HCT116 (cell line): ENCODE data around the gene ERC2. TPM values are rescaled to one million over a fixed set of nuclear protein-coding genes. Genes with fewer than 3 reads are reported as not detected.

Source experiments
- ATAC-seq: fragments of 200-7000 bp; cut with Tn5 transposase; 2 replicates; pipeline ENCODE4 v1.9.1; 2020; ENCODE audit warnings: mild to moderate bottlenecking, moderate library complexity
- BruUV-seq: library from RNA; stranded (reverse); fragments of 400-500 nt; replicated peaks from 2 replicates; lab custom pipeline; 2021; lab: Mats Ljungman, UMichigan
- CTCF ChIA-PET: fragments of 300-600 bp; sonication (Branson Sonifier 250); formaldehyde crosslinking; loops from one replicate; lab custom pipeline; 2021; ENCODE audit warnings: antibody characterized with exemption; lab: Charles Lee
- POLR2A ChIA-PET: fragments of 300-600, 350-600 bp; sonication (Branson Sonifier 250); formaldehyde crosslinking; loops from one replicate; lab custom pipeline; 2021; ENCODE audit warnings: antibody characterized with exemption; lab: Charles Lee
- RAD21 ChIA-PET, 2 experiments: fragments of 300-600 bp; sonication (Branson Sonifier 250); formaldehyde crosslinking; loops; one replicate each; lab custom pipeline; 2023; ENCODE audit warnings: low total read pairs in 2 of 2; ENCODE audit not compliant: uncharacterized antibody in 2 of 2, unreplicated experiment in 2 of 2, low non-redundant PET in 1 of 2; lab: Charles Lee
- DNase-seq: peaks from one replicate; pipeline ENCODE4 v3.0.0-alpha.2; 2010; ENCODE audit warnings: low read depth, low spot score
- H2AFZ ChIP-seq: fragments of 200-600 bp; shearing (Covaris generic), sonication (generic); 2 replicates; pipeline ENCODE4 v1.6.1; 2017; ENCODE audit warnings: low read depth, mixed run types, mixed read lengths, antibody characterized with exemption, low read length; ENCODE audit not compliant: poor library complexity, severe bottlenecking
- H3K27ac ChIP-seq: 2 replicates; pipeline ENCODE4 v1.5.1; 2012; ENCODE audit warnings: low read depth, low read length
- H3K27me3 ChIP-seq: fragments of 200-600 bp; sonication (generic); 2 replicates; pipeline ENCODE4 v1.6.1; 2016; ENCODE audit warnings: mixed run types, low read length, mixed read lengths; ENCODE audit not compliant: insufficient read depth
- H3K36me3 ChIP-seq, 2 experiments: fragments of 200-500 bp in 1 of 2; fragments of 200-600 bp in 1 of 2; sonication (Bioruptor generic) in 1 of 2; sonication (generic) in 1 of 2; 2 replicates each; pipeline versions ENCODE4 v1.5.1 to v1.6.1; 2014 to 2016; ENCODE audit warnings: low read length in 2 of 2, inconsistent platforms in 1 of 2, mixed read lengths in 1 of 2, mixed run types in 1 of 2; ENCODE audit not compliant: insufficient read depth in 2 of 2, control insufficient read depth in 1 of 2
- H3K4me1 ChIP-seq, 2 experiments: fragments of 200-600 bp in 1 of 2; sonication (generic) in 1 of 2; 2 replicates each; pipeline versions ENCODE4 v1.5.1 to v1.6.1; 2012 to 2017; ENCODE audit warnings: low read length in 2 of 2, inconsistent platforms in 1 of 2, mild to moderate bottlenecking in 1 of 2, mixed read lengths in 1 of 2, mixed run types in 1 of 2, moderate library complexity in 1 of 2; ENCODE audit not compliant: insufficient read depth in 2 of 2, control insufficient read depth in 1 of 2
- H3K4me2 ChIP-seq: fragments of 200-600 bp; sonication (generic); 2 replicates; pipeline ENCODE4 v1.6.1; 2017; ENCODE audit warnings: mixed run types, low read length, mixed read lengths
- H3K4me3 ChIP-seq, 2 experiments: fragments of 200-600 bp in 1 of 2; sonication (generic) in 1 of 2; replicated peaks in 1 of 2; 2 replicates each; pipeline ENCODE4 v1.5.1; 2011 to 2016; ENCODE audit warnings: low read length in 2 of 2, control low read depth in 1 of 2, low read depth in 1 of 2, mild to moderate bottlenecking in 1 of 2, mixed read lengths in 1 of 2, mixed run types in 1 of 2
- H3K79me2 ChIP-seq: fragments of 200-600 bp; sonication (generic); 2 replicates; pipeline ENCODE4 v1.6.1; 2017; ENCODE audit warnings: mild to moderate bottlenecking, mixed run types, low read length, moderate library complexity, mixed read lengths; ENCODE audit not compliant: insufficient read depth
- H3K9ac ChIP-seq: fragments of 200-600 bp; sonication (generic); 2 replicates; pipeline ENCODE4 v1.6.1; 2016; ENCODE audit warnings: low read length, mixed read lengths
- H3K9me2 ChIP-seq: fragments of 200-600 bp; sonication (generic), shearing (Covaris generic); 2 replicates; pipeline ENCODE4 v1.6.1; 2017; ENCODE audit warnings: mixed run types, mild to moderate bottlenecking, moderate library complexity; ENCODE audit not compliant: insufficient read depth
- H3K9me3 ChIP-seq, 2 experiments: fragments of 200-500 bp in 1 of 2; fragments of 200-600 bp in 1 of 2; sonication (Bioruptor generic) in 1 of 2; sonication (generic) in 1 of 2; 2 replicates each; pipeline ENCODE4 v1.6.1; 2014 to 2017; ENCODE audit warnings: low read length in 2 of 2, mixed read lengths in 2 of 2, inconsistent platforms in 1 of 2, low read depth in 1 of 2, mild to moderate bottlenecking in 1 of 2, mixed run types in 1 of 2, moderate library complexity in 1 of 2; ENCODE audit not compliant: control insufficient read depth in 1 of 2, insufficient read depth in 1 of 2
- H4K20me1 ChIP-seq: fragments of 200-600 bp; sonication (generic), shearing (Covaris generic); 2 replicates; pipeline ENCODE4 v1.6.1; 2017; ENCODE audit warnings: mixed run types, mild to moderate bottlenecking, moderate library complexity; ENCODE audit not compliant: insufficient read depth
- CTCF ChIP-seq, 3 experiments: fragments of 200-600 bp in 1 of 3; sonication (generic) in 1 of 3; IDR thresholded peaks in 2 of 3; conservative IDR thresholded peaks in 1 of 3; 2 replicates each; pipeline ENCODE4 v1.5.1; 2012 to 2017; ENCODE audit warnings: low read depth in 2 of 3, low read length in 2 of 3, antibody characterized with exemption in 1 of 3, borderline replicate concordance in 1 of 3, control low read depth in 1 of 3, mild to moderate bottlenecking in 1 of 3, mixed read lengths in 1 of 3, mixed run types in 1 of 3, moderate library complexity in 1 of 3; ENCODE audit not compliant: insufficient read depth in 1 of 3
- ELF1 ChIP-seq: IDR thresholded peaks from 2 replicates; pipeline ENCODE4 v1.6.1; 2012; ENCODE audit warnings: low read depth, borderline replicate concordance
- EZH2phosphoT487 ChIP-seq: fragments of 200-600 bp; IDR thresholded peaks from 2 replicates; pipeline ENCODE4 v1.6.1; 2018; ENCODE audit warnings: antibody characterized with exemption, borderline replicate concordance
- FOSL1 ChIP-seq: IDR thresholded peaks from 2 replicates; pipeline ENCODE4 v1.6.1; 2012; ENCODE audit warnings: low read depth
- JUND ChIP-seq: IDR thresholded peaks from 2 replicates; pipeline ENCODE4 v1.6.1; 2012
- POLR2AphosphoS5 ChIP-seq: IDR thresholded peaks from 2 replicates; pipeline ENCODE4 v1.6.1; 2011; ENCODE audit warnings: mild to moderate bottlenecking, low read depth, low read length, moderate library complexity
- RAD21 ChIP-seq: IDR thresholded peaks from 2 replicates; pipeline ENCODE4 v1.6.1; 2012; ENCODE audit warnings: low read depth, mild to moderate bottlenecking
- REST ChIP-seq: IDR thresholded peaks from 2 replicates; pipeline ENCODE4 v1.6.1; 2012; ENCODE audit warnings: low read depth
- ZBTB33 ChIP-seq: IDR thresholded peaks from 2 replicates; pipeline ENCODE4 v1.6.1; 2011; ENCODE audit warnings: mild to moderate bottlenecking, low read length, moderate library complexity; ENCODE audit not compliant: insufficient replicate concordance; ENCODE audit errors: extremely low read depth
- ZNF274 ChIP-seq: fragments of 200-500 bp; sonication (Bioruptor generic); IDR thresholded peaks from 2 replicates; pipeline ENCODE4 v1.6.1; 2014; ENCODE audit warnings: mild to moderate bottlenecking, low read depth, low read length, inconsistent platforms
- intact Hi-C: fragments of 100-400 bp; cut with micrococcal nuclease; formaldehyde crosslinking; loops from 2 replicates; pipeline ENCODE4 v1.10.0; 2022
- total RNA-seq: library from RNA; stranded (reverse); gene quantifications from one replicate; pipeline ENCODE4 v1.2.1, GENCODE V29; 2021; ENCODE audit not compliant: unreplicated experiment

Gene ERC2
- total RNA-seq, 1 experiment from 2014 or later: not detected

GRCh38 chr3:55567615-55568014, 900.7 kb downstream of the ERC2 start (continued):
- no peak for TF ChIP-seq REST

DNA sequence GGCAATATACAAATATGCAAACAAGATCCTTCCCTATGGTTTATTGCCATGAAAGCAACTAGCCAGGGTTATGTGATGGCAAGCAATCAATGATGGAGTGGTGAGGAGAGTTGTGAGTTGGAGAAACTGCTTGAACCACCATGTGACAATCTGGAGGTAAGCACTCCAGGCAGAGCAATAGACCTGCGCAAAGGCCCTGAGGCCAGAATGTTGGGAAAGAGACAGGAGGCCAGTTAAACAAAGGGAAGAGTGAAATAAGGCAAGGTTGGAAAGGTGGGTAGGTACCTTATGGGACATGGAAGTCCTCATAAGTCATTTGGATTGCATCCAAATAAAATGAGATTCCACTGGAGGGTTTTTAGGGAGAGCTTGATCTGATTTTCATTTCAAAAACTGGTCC, 901.1 kb downstream of the ERC2 start:
- ChIA-PET CTCF (no interaction called here), RAD21 (no interaction called here), POLR2A (no interaction called here)
- BruUV-seq: no TSS peak
- no peak overlapping the region for H2AFZ ChIP-seq
- H3K4me2 ChIP-seq: no peak overlapping the region
- H3K27ac ChIP-seq: no peak overlapping the region
- no peak for DNase-seq
- H3K9ac ChIP-seq: no peak overlapping the region
- no peaks in the 10 kb centered on the region for H3K36me3 ChIP-seq
- H3K79me2 ChIP-seq: no peaks in the 10 kb centered on the region
- no peaks in the 10 kb centered on the region for H4K20me1 ChIP-seq
- no peak overlapping the region for H3K4me3 ChIP-seq
- no peaks in the 10 kb centered on the region for H3K9me2 ChIP-seq
- H3K9me3 ChIP-seq: no peaks in the 10 kb centered on the region; a peak in 2 of 4 replicates
- ATAC-seq: no peak
- no peaks in the 10 kb centered on the region for H3K27me3 ChIP-seq
- TF ChIP-seq EZH2phosphoT487 (no peak), ZBTB33 (no peak), POLR2AphosphoS5 (no peak), FOSL1 (no peak), ELF1 (no peak), CTCF (IDR thresholded peaks at IDR 0.05 in 2 of 3, conservative IDR thresholded peaks at IDR 0.05 in 1 of 3; ENCODE audit: borderline replicate concordance in 1 of 3, insufficient read depth in 1 of 3, low read depth in 2 of 3, low read length in 2 of 3) (no peak), RAD21 (no peak), JUND (no peak), ZNF274 (no peak)
- no peaks in the 10 kb centered on the region for H3K4me1 ChIP-seq
- intact Hi-C loops: no loop called here
